OCI-LY7 (cell line): Measurements from ENCODE around the gene RASA2. TPM values are rescaled to one million over a fixed set of nuclear protein-coding genes. Genes with fewer than 3 reads are reported as not detected.

ENCODE experiments used
- BruUV-seq: library from RNA; stranded (reverse); fragments of 400-500 nt; replicated peaks from 2 replicates; lab custom pipeline; 2021; lab: Mats Ljungman, UMichigan
- CTCF ChIA-PET: fragments of 300-600 bp; sonication (Branson Sonifier 250); formaldehyde crosslinking; loops from one replicate; lab custom pipeline; 2022; ENCODE audit warnings: antibody characterized with exemption; ENCODE audit not compliant: unreplicated experiment; lab: Charles Lee
- POLR2A ChIA-PET: fragments of 300-600 bp; sonication (Branson Sonifier 250); formaldehyde crosslinking; loops from one replicate; lab custom pipeline; 2022; ENCODE audit warnings: antibody characterized with exemption; lab: Charles Lee
- DNase-seq: peaks from one replicate; pipeline ENCODE4 v3.0.0-alpha.2; 2015; ENCODE audit warnings: low spot score
- H2AFZ ChIP-seq: fragments of 200-600 bp; sonication (generic), shearing (Covaris generic); 2 replicates; pipeline ENCODE4 v1.6.1; 2014; ENCODE audit warnings: mild to moderate bottlenecking, antibody characterized with exemption, low read length, moderate library complexity
- H3K27ac ChIP-seq: fragments of 200-600 bp; sonication (generic); 2 replicates; pipeline ENCODE4 v1.5.1; 2014; ENCODE audit warnings: mixed run types, low read depth, mild to moderate bottlenecking, moderate library complexity, low read length, inconsistent platforms; ENCODE audit not compliant: poor library complexity, severe bottlenecking
- H3K36me3 ChIP-seq: fragments of 200-600 bp; sonication (generic); 2 replicates; pipeline ENCODE4 v1.6.1; 2014; ENCODE audit warnings: mild to moderate bottlenecking, antibody characterized with exemption, low read length, moderate library complexity, mixed read lengths; ENCODE audit not compliant: insufficient read depth
- H3K4me1 ChIP-seq: fragments of 200-600 bp; sonication (generic); 2 replicates; pipeline ENCODE4 v1.5.1; 2014; ENCODE audit warnings: mild to moderate bottlenecking, low read length; ENCODE audit not compliant: insufficient read depth, poor library complexity, severe bottlenecking
- H3K4me2 ChIP-seq: fragments of 200-600 bp; sonication (generic); 2 replicates; pipeline ENCODE4 v1.6.1; 2014; ENCODE audit warnings: mild to moderate bottlenecking, low read length
- H3K4me3 ChIP-seq: fragments of 200-600 bp; sonication (generic); 2 replicates; pipeline ENCODE4 v1.5.1; 2014; ENCODE audit warnings: mild to moderate bottlenecking, low read depth, low read length; ENCODE audit not compliant: poor library complexity, severe bottlenecking
- H3K79me2 ChIP-seq: fragments of 200-600 bp; sonication (generic); 2 replicates; pipeline ENCODE4 v1.6.1; 2016; ENCODE audit warnings: low read depth, mild to moderate bottlenecking, low read length, moderate library complexity, mixed read lengths; ENCODE audit not compliant: insufficient read depth
- H3K9me2 ChIP-seq: fragments of 200-600 bp; sonication (generic); 2 replicates; pipeline ENCODE4 v1.6.1; 2016; ENCODE audit warnings: mild to moderate bottlenecking, low read length, mixed read lengths; ENCODE audit not compliant: insufficient read depth
- H3K9me3 ChIP-seq: fragments of 200-600 bp; sonication (generic); 2 replicates; pipeline ENCODE4 v1.6.1; 2014; ENCODE audit warnings: mild to moderate bottlenecking, mixed run types, low read length, mixed read lengths
- H4K20me1 ChIP-seq: fragments of 200-600 bp; sonication (generic); 2 replicates; pipeline ENCODE4 v1.6.1; 2014; ENCODE audit warnings: mild to moderate bottlenecking, antibody characterized with exemption, low read length, moderate library complexity, mixed read lengths; ENCODE audit not compliant: insufficient read depth
- CTCF ChIP-seq: fragments of 200-600 bp; sonication (generic); conservative IDR thresholded peaks from 2 replicates; pipeline ENCODE4 v1.5.1; 2014; ENCODE audit warnings: mild to moderate bottlenecking, antibody characterized with exemption, low read length, moderate library complexity, mixed read lengths
- EZH2phosphoT487 ChIP-seq: fragments of 200-600 bp; sonication (generic); IDR thresholded peaks from 2 replicates; pipeline ENCODE4 v1.6.1; 2018; ENCODE audit warnings: low read depth, borderline replicate concordance, mild to moderate bottlenecking, mixed run types, antibody characterized with exemption, low read length, moderate library complexity, mixed read lengths
- intact Hi-C: fragments of 100-400 bp; cut with micrococcal nuclease; formaldehyde crosslinking; loops from one replicate; pipeline ENCODE4 v1.10.0; 2022; ENCODE audit not compliant: unreplicated experiment
- total RNA-seq, 2 experiments: library from RNA; depleted of rRNA in 1 of 2; stranded (reverse); fragments of >200 nt in 1 of 2; shearing (Covaris generic) in 1 of 2; gene quantifications; 2 replicates each; pipeline ENCODE4 v1.2.3, GENCODE V29; 2014 to 2022

RASA2 gene
- total RNA-seq, 2 experiments from 2014 or later: 11.0 to 21.7 TPM

- no TSS peak for BruUV-seq
- Histone ChIP-seq H2AFZ (no peak overlapping the region), H4K20me1 (no peaks in the 10 kb centered on the region), H3K9me3 (0 out of 2 replicates have a peak, but pooled peaks cover 8% of the 10 kb centered on the region), H3K36me3 (no peaks in the 10 kb centered on the region), H3K4me2 (no peak overlapping the region), H3K79me2 (no peaks in the 10 kb centered on the region), H3K4me1 (no peaks in the 10 kb centered on the region), H3K4me3 (no peak overlapping the region), H3K9me2 (no peaks in the 10 kb centered on the region), H3K27ac (no peak overlapping the region)
- POLR2A ChIA-PET: interaction anchor here (0.6 to 1.0 kb wide), 3 partner anchors 65 to 407 kb away, joined by 3 to 7 read pairs (median 6); no protein-coding TSS in a partner anchor
- DNase-seq: no peak
- TF ChIP-seq CTCF (no peak), EZH2phosphoT487 (no peak)
- CTCF ChIA-PET: interaction anchor here (0.7 to 1.0 kb wide), 2 partner anchors 90 to 136 kb away, joined by 3 read pairs; no protein-coding TSS in a partner anchor
- intact Hi-C loops: no loop called here
These were observed 15.7 kb upstream of the RASA2 start for GRCh38 chr3:141471160-141471559.

- Histone ChIP-seq H3K36me3 (no peaks in the 10 kb centered on the region), H3K4me1 (no peaks in the 10 kb centered on the region), H3K4me2 (no peak overlapping the region), H3K9me3 (0 out of 2 replicates have a peak, but pooled peaks cover 8% of the 10 kb centered on the region), H3K27ac (no peak overlapping the region), H2AFZ (no peak overlapping the region), H3K79me2 (no peaks in the 10 kb centered on the region), H4K20me1 (no peaks in the 10 kb centered on the region), H3K9me2 (no peaks in the 10 kb centered on the region), H3K4me3 (no peak overlapping the region)
- TF ChIP-seq CTCF (no peak), EZH2phosphoT487 (no peak)
- POLR2A ChIA-PET: interaction anchor here (0.7 kb wide), 1 partner anchor 128 kb away, joined by 3 read pairs; no protein-coding TSS in a partner anchor
- no peak for DNase-seq
- intact Hi-C loops: no loop called here
- BruUV-seq: no TSS peak
- CTCF ChIA-PET: no interaction called here
These were observed 10.8 kb upstream of the RASA2 start for GRCh38 chr3:141476033-141476432.

GRCh38 chr3:141477224-141477623 lies 9.6 kb upstream of the RASA2 start:
- TF ChIP-seq EZH2phosphoT487 (no peak), CTCF (no peak)
- DNase-seq: no peak
- Histone ChIP-seq H2AFZ (no peak overlapping the region), H3K27ac (no peak overlapping the region), H3K9me3 (0 out of 2 replicates have a peak, but pooled peaks cover 5% of the 10 kb centered on the region), H3K4me3 (no peak overlapping the region), H3K4me1 (no peaks in the 10 kb centered on the region), H3K9me2 (no peaks in the 10 kb centered on the region), H4K20me1 (no peaks in the 10 kb centered on the region), H3K36me3 (no peaks in the 10 kb centered on the region), H3K4me2 (no peak overlapping the region), H3K79me2 (no peaks in the 10 kb centered on the region)
- POLR2A ChIA-PET: interaction anchor here (1.1 kb wide), 1 partner anchor 9 kb away, joined by 3 read pairs; no protein-coding TSS in a partner anchor
- CTCF ChIA-PET: no interaction called here
- intact Hi-C loops: no loop called here
- BruUV-seq: no TSS peak
